HUES6 (cell line): ENCODE data around the gene HSPA12B.

Experiments used
- H3K27ac ChIP-seq: 2 replicates; pipeline ENCODE4 v1.7.0; 2013; ENCODE audit warnings: low read depth, mild to moderate bottlenecking, low read length, inconsistent platforms
- H3K27me3 ChIP-seq: 2 replicates; pipeline ENCODE4 v1.6.1; 2013; ENCODE audit warnings: low read length; ENCODE audit not compliant: control insufficient read depth, insufficient read depth
- H3K36me3 ChIP-seq: 2 replicates; pipeline ENCODE4 v1.6.1; 2013; ENCODE audit warnings: low read length; ENCODE audit not compliant: control insufficient read depth, insufficient read depth
- H3K4me1 ChIP-seq: 2 replicates; pipeline ENCODE4 v1.6.1; 2013; ENCODE audit warnings: low read length; ENCODE audit not compliant: control insufficient read depth, insufficient read depth
- H3K4me3 ChIP-seq: 2 replicates; pipeline ENCODE4 v1.5.1; 2013; ENCODE audit warnings: low read depth, low read length
- H3K9ac ChIP-seq: one replicate; pipeline ENCODE4 v1.6.1; 2013; ENCODE audit warnings: mild to moderate bottlenecking, low read length
- H3K9me3 ChIP-seq: 2 replicates; pipeline ENCODE4 v1.6.1; 2013; ENCODE audit warnings: low read depth, low read length; ENCODE audit not compliant: control insufficient read depth, insufficient read depth

Gene HSPA12B, protein sequence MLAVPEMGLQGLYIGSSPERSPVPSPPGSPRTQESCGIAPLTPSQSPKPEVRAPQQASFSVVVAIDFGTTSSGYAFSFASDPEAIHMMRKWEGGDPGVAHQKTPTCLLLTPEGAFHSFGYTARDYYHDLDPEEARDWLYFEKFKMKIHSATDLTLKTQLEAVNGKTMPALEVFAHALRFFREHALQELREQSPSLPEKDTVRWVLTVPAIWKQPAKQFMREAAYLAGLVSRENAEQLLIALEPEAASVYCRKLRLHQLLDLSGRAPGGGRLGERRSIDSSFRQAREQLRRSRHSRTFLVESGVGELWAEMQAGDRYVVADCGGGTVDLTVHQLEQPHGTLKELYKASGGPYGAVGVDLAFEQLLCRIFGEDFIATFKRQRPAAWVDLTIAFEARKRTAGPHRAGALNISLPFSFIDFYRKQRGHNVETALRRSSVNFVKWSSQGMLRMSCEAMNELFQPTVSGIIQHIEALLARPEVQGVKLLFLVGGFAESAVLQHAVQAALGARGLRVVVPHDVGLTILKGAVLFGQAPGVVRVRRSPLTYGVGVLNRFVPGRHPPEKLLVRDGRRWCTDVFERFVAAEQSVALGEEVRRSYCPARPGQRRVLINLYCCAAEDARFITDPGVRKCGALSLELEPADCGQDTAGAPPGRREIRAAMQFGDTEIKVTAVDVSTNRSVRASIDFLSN

DNA sequence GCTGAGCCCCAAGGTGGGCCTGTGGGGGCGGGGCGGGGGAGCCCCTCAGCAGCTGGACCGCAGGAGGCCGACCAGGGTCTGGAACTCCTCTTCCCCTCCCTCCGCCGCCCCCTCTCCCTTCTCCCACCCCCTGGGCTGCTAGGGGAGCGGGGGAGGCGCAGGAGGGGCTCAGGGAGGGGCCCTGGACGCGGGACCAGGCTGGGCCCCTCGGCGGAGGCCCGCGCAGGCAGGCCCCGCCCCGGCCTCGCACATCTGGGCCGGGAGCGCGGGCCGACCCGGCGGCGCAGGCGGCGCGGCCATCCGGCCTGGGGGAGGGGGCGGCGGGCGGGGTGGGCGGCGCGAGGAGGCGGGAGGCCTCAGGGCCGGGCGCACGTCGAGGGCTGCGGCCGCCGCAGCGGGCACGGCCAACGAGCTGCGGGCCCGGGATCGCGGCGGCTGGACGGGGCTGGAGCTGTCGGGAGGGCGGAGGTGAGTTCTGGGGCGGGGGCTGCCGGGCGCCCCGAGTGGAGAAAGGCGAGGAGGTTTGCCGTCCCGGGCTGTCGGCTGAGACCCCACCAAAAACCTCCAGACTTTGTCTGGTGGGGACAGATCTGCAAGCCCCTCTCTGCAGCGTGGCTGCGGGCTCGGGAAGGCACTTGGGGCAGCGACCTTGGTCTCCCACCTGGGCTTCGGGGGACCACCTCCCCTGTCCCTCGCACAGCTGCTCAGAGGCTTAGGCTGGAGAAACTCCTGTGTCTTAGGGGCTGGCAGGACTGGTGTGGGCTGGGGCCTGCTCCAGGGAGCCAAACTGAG is at the start of gene HSPA12B:
Gene HSPA12B (plus strand): TSS at position 359 of the 792 bp plus-strand sequence. CDS start 5,990 bp downstream, outside the sequence.
- no peak within 1 kb of the TSS; the same call in 1 of the 2 replicates for H3K27ac ChIP-seq
- H3K36me3 ChIP-seq = no peaks in the 10 kb centered on the region
- H3K9ac ChIP-seq = peak within 1 kb of the TSS; percentile 44
- H3K9me3 ChIP-seq = no peaks in the 10 kb centered on the region
- H3K4me1 ChIP-seq = peaks cover 22% of the 10 kb centered on the region
- peaks cover 52% of the 10 kb centered on the region for H3K27me3 ChIP-seq
- H3K4me3 ChIP-seq = peak within 1 kb of the TSS; percentile 43

DNA sequence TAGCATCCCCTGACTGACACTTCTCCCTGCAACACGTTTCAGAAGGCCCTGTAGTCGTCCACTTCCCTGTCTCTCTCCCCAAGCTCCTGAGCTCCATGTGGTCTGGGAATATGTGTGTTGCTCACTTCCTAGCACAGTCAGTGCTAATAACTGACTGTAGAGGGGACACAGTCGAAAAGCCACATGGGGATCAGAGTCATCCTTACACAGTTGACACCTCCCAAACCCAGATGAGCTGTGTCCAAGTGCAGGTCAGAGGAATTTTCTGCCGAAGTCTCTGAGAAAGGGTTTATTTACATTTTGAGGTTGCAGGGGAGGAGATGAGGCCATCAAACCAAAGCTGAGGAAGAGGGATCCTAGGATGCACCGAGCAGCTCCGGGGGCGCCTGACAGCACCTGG is 47.1 kb upstream of the HSPA12B start:
- H3K27me3 ChIP-seq = peaks cover 24% of the 10 kb centered on the region

DNA sequence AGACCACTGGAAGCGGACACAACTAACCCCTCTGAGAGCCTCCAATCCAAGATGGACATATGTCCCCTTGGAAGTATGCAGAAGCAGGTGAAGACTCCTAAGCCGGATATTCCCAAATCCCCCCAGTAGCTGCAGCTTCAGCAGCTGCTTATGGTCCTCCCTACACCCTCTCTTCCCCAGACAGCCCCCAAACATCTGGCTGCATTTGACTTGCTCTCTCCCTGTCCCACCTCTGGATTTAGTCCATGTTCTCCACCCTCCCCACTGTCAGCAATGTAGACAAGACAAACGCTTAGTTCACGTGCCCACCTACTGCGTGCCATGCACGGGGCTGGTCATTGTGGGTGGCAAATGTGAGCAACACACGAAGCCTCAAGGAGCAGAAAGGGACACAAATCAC is 46.1 kb upstream of the HSPA12B start:
- Histone ChIP-seq H3K9me3 (no peaks in the 10 kb centered on the region), H3K4me1 (peaks cover 20% of the 10 kb centered on the region), H3K9ac (no peak overlapping the region), H3K27ac (no peak overlapping the region), H3K36me3 (no peaks in the 10 kb centered on the region), H3K4me3 (no peak overlapping the region), H3K27me3 (peaks cover 20% of the 10 kb centered on the region)

More for the DNA sequence above, 47.1 kb upstream of the HSPA12B start:
- H3K36me3 ChIP-seq = no peaks in the 10 kb centered on the region
- no peak overlapping the region for H3K27ac ChIP-seq
- H3K4me1 ChIP-seq = peaks cover 31% of the 10 kb centered on the region
- no peak overlapping the region for H3K9ac ChIP-seq
- no peaks in the 10 kb centered on the region for H3K9me3 ChIP-seq
- no peak overlapping the region for H3K4me3 ChIP-seq

DNA sequence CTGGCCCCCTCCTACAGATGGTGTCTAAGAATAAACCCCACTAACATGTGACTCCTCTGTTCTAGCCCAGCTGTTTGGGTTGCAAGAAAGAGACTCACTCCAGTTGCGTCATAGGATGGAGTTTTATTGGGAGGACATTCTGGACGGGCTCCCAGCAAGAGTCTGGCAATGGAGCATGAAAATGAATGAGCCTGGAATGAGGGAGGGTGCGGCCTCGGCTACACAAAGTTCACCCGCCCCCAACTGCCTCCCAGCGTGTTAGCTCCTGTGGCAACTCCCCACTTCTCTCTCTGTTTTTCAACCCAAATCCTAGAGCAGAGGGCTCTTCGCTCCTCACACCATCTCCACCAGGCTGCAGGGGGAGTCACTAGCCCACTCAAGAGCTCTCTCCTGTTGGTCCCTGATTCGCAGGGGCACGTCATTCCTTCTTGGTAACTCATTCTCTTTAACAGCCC is 45.6 kb upstream of the HSPA12B start:
- Histone ChIP-seq H3K4me3 (no peak overlapping the region), H3K27me3 (peaks cover 16% of the 10 kb centered on the region), H3K9ac (no peak overlapping the region), H3K4me1 (peaks cover 19% of the 10 kb centered on the region), H3K27ac (no peak overlapping the region), H3K36me3 (no peaks in the 10 kb centered on the region), H3K9me3 (no peaks in the 10 kb centered on the region)

DNA sequence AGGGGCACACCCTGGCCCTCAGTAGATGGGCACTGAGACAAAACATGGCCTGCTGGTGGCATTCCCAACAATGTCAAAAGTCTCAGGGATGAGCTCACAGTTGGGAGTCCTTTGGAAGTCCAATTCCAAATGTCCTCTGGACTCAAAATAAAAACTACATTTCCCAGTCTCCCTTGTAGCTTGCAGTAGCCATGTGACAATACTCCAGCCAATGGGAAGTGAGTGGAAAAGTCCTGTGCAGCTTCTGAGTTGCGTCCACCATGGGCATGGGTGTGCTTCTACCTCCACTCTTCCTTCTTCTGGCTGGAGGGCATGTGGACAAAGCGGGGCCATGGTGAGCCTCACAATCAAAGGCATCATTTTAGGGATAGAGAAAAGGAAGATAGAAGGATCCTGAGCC is 44.8 kb upstream of the HSPA12B start:
- H3K9ac ChIP-seq = no peak overlapping the region
- H3K9me3 ChIP-seq = no peaks in the 10 kb centered on the region
- H3K36me3 ChIP-seq = no peaks in the 10 kb centered on the region
- no peak overlapping the region for H3K4me3 ChIP-seq
- no peak overlapping the region for H3K27ac ChIP-seq
- H3K4me1 ChIP-seq = peaks cover 17% of the 10 kb centered on the region
- peaks cover 10% of the 10 kb centered on the region; the same call in 1 of the 2 replicates for H3K27me3 ChIP-seq

DNA sequence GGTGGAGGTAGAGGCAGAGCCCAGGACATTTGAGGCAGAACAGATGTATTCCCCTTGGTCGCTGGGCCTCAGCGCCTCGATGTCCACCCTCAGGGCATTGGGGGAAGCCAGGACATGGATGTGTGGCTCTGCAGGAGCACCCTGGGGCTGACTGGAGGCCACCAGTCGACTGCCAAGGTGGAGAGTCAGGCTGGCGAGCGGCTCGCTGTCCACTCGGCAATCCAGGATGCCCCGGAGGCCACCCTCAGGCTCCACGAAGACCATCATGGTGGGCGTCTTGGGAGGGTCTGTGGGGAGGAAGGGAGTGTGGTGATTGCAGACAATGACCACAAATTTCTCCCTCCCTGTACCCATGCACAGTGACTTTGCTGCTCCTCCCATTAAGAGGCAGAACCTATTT is 42.5 kb upstream of the HSPA12B start:
- no peaks in the 10 kb centered on the region for H3K36me3 ChIP-seq
- H3K9me3 ChIP-seq = no peaks in the 10 kb centered on the region
- no peak overlapping the region for H3K27ac ChIP-seq
- H3K4me1 ChIP-seq = peaks cover 8% of the 10 kb centered on the region
- H3K9ac ChIP-seq = no peak overlapping the region
- H3K4me3 ChIP-seq = no peak overlapping the region
- H3K27me3 ChIP-seq = peaks cover 4% of the 10 kb centered on the region; the same call in 1 of the 2 replicates

DNA sequence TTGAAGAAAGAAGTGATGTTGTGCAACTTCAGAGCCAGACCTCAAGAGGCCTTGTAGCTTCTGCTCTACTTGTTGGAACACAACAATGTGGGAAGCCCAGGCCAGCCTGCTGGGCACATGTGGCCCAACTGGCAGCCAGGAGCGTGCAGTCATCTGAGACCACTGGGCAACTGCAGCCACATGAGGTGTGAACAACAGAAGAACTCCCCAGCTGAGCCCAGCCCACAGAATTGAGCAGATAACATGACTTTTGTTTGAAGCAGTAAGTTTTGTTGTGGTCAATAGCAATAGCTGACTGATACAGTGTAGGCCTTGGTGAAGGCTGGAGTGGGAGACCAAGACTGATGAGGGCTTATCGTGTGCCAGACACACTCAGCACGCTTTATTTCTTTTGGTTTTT is 42.1 kb upstream of the HSPA12B start:
- no peaks in the 10 kb centered on the region for H3K36me3 ChIP-seq

DNA sequence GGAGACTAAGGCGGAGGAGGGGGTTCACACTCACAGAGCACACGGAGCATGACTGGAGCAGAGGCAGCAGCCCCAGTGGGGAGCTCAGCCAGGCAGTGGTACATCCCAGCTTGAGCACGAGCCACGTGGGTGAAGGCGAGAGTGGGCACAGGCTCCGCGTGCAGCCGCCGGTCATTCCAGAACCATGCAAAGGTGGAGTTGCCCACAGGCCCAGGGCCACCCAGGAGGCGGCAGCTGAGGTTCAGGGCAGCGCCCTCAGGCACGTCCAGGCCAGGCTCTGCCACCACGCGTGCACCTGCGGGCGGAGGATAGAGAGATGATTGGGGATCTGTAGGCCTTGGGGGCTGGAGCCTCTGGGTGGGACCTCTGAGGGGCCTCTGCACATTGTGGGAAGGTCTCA is 41.2 kb upstream of the HSPA12B start:
- H3K9ac ChIP-seq = no peak overlapping the region
- peaks cover 2% of the 10 kb centered on the region for H3K9me3 ChIP-seq
- no peaks in the 10 kb centered on the region for H3K36me3 ChIP-seq
- peaks cover 3% of the 10 kb centered on the region; the same call in 1 of the 2 replicates for H3K4me1 ChIP-seq
- no peak overlapping the region for H3K27ac ChIP-seq
- no peaks in the 10 kb centered on the region for H3K27me3 ChIP-seq
- H3K4me3 ChIP-seq = no peak overlapping the region

More for the DNA sequence above, 42.1 kb upstream of the HSPA12B start:
- H3K9ac ChIP-seq = no peak overlapping the region
- no peak overlapping the region for H3K27ac ChIP-seq
- no peak overlapping the region for H3K4me3 ChIP-seq
- H3K27me3 ChIP-seq = no peaks in the 10 kb centered on the region
- H3K9me3 ChIP-seq = no peaks in the 10 kb centered on the region
- H3K4me1 ChIP-seq = peaks cover 4% of the 10 kb centered on the region

DNA sequence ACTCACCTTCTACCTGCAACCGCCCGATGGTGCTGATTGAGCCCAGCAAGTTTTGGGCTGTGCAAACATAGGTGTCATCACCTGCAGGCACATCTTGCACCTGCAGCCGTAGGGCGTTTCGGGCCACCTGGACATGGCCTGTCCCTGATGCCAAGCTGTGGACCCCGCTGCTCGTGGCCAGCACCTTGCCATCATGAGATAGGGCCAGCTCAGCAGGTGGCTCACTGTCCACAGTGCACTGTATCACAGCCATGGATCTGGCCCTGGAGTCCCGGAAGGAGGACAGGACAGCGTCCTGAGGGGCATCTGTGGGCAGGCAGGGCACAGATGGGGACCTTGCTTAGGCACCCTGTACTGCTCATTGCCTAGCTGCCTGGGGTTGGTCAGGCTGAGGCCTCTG is 40.6 kb upstream of the HSPA12B start:
- Histone ChIP-seq H3K27ac (no peak overlapping the region), H3K36me3 (no peaks in the 10 kb centered on the region), H3K4me3 (no peak overlapping the region), H3K9ac (no peak overlapping the region), H3K9me3 (peaks cover 6% of the 10 kb centered on the region), H3K4me1 (peaks cover 3% of the 10 kb centered on the region; the same call in 1 of the 2 replicates), H3K27me3 (no peaks in the 10 kb centered on the region)

DNA sequence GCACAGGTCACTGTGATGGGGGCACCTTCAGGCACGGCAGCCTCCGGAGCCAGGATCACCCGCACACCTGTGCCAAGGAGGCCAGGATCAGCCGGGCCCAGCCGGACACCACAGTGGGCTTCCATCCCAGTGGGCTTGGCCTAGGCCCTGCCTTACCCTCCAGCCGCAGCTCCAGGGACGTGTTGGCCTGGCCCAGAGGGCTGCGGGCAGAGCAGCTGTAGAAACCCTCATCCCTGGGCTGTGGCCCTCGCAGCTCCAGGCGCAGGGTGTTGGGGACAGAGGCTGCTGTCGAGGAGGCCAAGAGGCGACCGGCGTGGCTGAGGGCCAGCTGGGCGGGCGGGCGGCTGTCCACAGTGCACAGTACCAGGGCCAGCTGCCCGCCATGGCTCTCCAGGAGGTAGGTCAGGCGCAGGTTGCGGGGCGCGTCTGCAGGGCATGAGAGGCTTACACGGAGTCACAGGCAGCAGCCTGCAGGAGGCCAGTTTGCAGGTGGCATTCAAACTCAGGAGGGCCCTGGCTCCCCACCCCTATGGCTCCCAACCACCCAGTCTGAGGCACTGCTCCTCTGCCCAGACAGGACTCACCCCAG is 39.7 kb upstream of the HSPA12B start:
- no peak overlapping the region for H3K27ac ChIP-seq
- no peak overlapping the region for H3K9ac ChIP-seq
- H3K4me1 ChIP-seq = peaks cover 3% of the 10 kb centered on the region; the same call in 1 of the 2 replicates
- no peaks in the 10 kb centered on the region for H3K36me3 ChIP-seq
- no peak overlapping the region for H3K4me3 ChIP-seq
- peaks cover 6% of the 10 kb centered on the region for H3K9me3 ChIP-seq
- no peaks in the 10 kb centered on the region for H3K27me3 ChIP-seq
